ENCODE measurements around the gene CD7.

Gene CD7

GRCh38 chr17:82318169-82318498 lies 726 bp upstream of the CD7 start:
- no peak for TF ChIP-seq YY1 (IDR thresholded peaks at IDR 0.05; ENCODE audit: low read depth)
- no peak for TF ChIP-seq NFIC (IDR thresholded peaks at IDR 0.05)
- no peak for TF ChIP-seq TEAD4 (IDR thresholded peaks at IDR 0.05)
- no peak for TF ChIP-seq TCF12 (IDR thresholded peaks at IDR 0.05; ENCODE audit: low read depth)
- TF ChIP-seq CEBPB (IDR thresholded peaks at IDR 0.05) = no peak
- no peak for TF ChIP-seq FOXM1 (IDR thresholded peaks at IDR 0.05; ENCODE audit: borderline replicate concordance, low read depth)
- no peak for TF ChIP-seq MAX (IDR thresholded peaks at IDR 0.05)
- TF ChIP-seq, protein P1, sequence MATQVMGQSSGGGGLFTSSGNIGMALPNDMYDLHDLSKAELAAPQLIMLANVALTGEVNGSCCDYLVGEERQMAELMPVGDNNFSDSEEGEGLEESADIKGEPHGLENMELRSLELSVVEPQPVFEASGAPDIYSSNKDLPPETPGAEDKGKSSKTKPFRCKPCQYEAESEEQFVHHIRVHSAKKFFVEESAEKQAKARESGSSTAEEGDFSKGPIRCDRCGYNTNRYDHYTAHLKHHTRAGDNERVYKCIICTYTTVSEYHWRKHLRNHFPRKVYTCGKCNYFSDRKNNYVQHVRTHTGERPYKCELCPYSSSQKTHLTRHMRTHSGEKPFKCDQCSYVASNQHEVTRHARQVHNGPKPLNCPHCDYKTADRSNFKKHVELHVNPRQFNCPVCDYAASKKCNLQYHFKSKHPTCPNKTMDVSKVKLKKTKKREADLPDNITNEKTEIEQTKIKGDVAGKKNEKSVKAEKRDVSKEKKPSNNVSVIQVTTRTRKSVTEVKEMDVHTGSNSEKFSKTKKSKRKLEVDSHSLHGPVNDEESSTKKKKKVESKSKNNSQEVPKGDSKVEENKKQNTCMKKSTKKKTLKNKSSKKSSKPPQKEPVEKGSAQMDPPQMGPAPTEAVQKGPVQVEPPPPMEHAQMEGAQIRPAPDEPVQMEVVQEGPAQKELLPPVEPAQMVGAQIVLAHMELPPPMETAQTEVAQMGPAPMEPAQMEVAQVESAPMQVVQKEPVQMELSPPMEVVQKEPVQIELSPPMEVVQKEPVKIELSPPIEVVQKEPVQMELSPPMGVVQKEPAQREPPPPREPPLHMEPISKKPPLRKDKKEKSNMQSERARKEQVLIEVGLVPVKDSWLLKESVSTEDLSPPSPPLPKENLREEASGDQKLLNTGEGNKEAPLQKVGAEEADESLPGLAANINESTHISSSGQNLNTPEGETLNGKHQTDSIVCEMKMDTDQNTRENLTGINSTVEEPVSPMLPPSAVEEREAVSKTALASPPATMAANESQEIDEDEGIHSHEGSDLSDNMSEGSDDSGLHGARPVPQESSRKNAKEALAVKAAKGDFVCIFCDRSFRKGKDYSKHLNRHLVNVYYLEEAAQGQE (IDR thresholded peaks at IDR 0.05; ENCODE audit: low read depth) = no peak
- TF ChIP-seq EP300 (IDR thresholded peaks at IDR 0.05; ENCODE audit: borderline replicate concordance) = no peak
- TF ChIP-seq TAF1 (IDR thresholded peaks at IDR 0.05; ENCODE audit: low read depth) = no peak
- TF ChIP-seq EGR1 (IDR thresholded peaks at IDR 0.05) = no peak
- TF ChIP-seq ZBTB7A (IDR thresholded peaks at IDR 0.05; ENCODE audit: low read depth) = no peak
- no peak for TF ChIP-seq CREB1 (IDR thresholded peaks at IDR 0.05; ENCODE audit: low read depth)
- TF ChIP-seq RAD21 (IDR thresholded peaks at IDR 0.05; ENCODE audit: low read depth) = no peak
- TF ChIP-seq, protein P2, sequence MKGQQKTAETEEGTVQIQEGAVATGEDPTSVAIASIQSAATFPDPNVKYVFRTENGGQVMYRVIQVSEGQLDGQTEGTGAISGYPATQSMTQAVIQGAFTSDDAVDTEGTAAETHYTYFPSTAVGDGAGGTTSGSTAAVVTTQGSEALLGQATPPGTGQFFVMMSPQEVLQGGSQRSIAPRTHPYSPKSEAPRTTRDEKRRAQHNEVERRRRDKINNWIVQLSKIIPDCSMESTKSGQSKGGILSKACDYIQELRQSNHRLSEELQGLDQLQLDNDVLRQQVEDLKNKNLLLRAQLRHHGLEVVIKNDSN (IDR thresholded peaks at IDR 0.05) = no peak

DNA sequence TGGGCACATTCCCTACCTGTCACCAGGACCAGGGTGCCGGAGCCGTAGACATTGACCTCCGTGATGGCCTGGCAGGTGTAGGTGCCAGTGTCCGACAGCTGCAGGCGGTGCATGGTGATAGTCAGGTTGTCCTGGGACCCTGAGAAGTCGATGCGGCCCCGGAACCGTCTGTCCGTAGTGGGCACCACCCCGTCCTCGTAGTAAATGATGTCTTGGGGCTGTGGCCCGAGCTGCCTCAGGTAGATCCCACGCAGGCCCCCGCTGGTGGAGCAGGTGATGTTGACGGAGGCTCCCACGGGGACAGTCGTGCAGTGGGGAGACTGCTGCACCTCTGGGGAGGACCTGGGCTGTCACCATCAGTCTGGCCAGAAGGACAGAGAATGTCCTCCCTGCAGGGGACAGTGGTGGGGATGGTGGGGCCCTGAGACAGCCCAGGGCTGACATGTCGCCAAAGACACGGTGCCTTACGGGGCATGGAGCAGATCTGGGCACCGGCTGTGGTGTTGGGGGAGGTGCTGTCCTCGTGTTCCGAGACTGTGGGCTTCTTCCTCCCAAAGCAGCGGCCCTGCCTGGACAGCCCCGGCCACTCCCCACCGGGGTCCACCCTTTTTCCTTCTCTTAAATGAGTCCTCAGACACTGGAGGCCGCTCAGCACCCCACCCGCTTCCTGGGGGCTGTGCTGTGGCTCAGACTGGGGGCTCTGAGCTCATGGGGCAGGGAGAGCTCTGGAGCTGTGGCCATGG lies 586 bp downstream of the CD7 start:
- TF ChIP-seq CEBPB (IDR thresholded peaks at IDR 0.05) (no peak), TEAD4 (IDR thresholded peaks at IDR 0.05) (no peak), RAD21 (IDR thresholded peaks at IDR 0.05; ENCODE audit: low read depth) (no peak), NFIC (IDR thresholded peaks at IDR 0.05) (no peak), EP300 (IDR thresholded peaks at IDR 0.05; ENCODE audit: borderline replicate concordance) (no peak), YY1 (IDR thresholded peaks at IDR 0.05; ENCODE audit: low read depth) (no peak), TAF1 (IDR thresholded peaks at IDR 0.05; ENCODE audit: low read depth) (no peak), ZBTB7A (IDR thresholded peaks at IDR 0.05; ENCODE audit: low read depth) (no peak), EGR1 (IDR thresholded peaks at IDR 0.05) (no peak), FOXM1 (IDR thresholded peaks at IDR 0.05; ENCODE audit: borderline replicate concordance, low read depth) (no peak), MAX (IDR thresholded peaks at IDR 0.05) (no peak), CREB1 (IDR thresholded peaks at IDR 0.05; ENCODE audit: low read depth) (no peak), TCF12 (IDR thresholded peaks at IDR 0.05; ENCODE audit: low read depth) (no peak)
- TF ChIP-seq, protein P1 (IDR thresholded peaks at IDR 0.05; ENCODE audit: low read depth) = no peak
- TF ChIP-seq, protein P2 (IDR thresholded peaks at IDR 0.05) = no peak

DNA sequence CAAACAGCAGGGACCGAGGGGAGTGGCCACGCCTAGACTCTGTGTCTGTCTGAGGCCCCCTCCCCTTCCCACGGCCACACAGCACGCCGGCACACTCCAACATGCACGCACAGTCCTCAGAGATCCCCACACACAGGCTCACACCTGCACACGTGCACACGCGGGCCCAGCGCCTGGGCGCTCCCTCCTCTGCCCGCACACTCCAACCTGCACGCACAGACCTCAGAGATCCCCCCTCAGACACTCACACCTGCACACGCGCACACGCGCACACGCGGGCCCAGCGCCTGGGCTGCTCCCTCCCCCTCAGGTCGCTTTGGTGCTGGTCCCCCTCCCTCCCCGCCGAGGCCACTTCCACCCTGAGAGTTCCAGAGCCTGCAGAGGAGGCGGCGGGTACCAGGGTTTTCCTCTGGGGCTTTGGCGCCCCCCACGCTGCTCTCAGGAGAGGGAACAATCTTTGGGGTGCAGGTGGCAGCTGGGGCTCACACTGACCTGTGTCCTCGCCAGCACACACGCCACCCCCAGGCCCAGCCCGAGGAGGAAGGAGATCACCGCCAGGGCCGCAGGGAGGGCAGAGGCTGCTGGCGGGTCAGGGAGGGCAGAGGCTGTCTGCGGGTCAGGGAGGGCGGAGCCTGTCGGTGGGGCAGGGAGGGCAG lies 1.6 kb downstream of the CD7 start:
- TF ChIP-seq YY1 (IDR thresholded peaks at IDR 0.05; ENCODE audit: low read depth) (no peak), RAD21 (IDR thresholded peaks at IDR 0.05; ENCODE audit: low read depth) (no peak), CREB1 (IDR thresholded peaks at IDR 0.05; ENCODE audit: low read depth) (no peak), EP300 (IDR thresholded peaks at IDR 0.05; ENCODE audit: borderline replicate concordance) (no peak), FOXM1 (IDR thresholded peaks at IDR 0.05; ENCODE audit: borderline replicate concordance, low read depth) (no peak), CEBPB (IDR thresholded peaks at IDR 0.05) (no peak), NFIC (IDR thresholded peaks at IDR 0.05) (no peak), ZBTB7A (IDR thresholded peaks at IDR 0.05; ENCODE audit: low read depth) (no peak), EGR1 (IDR thresholded peaks at IDR 0.05) (no peak), TCF12 (IDR thresholded peaks at IDR 0.05; ENCODE audit: low read depth) (no peak), TEAD4 (IDR thresholded peaks at IDR 0.05) (no peak)
- TF ChIP-seq, protein P1 (IDR thresholded peaks at IDR 0.05; ENCODE audit: low read depth) = no peak
- TF ChIP-seq, protein P2 (IDR thresholded peaks at IDR 0.05) = no peak

Measured in Ishikawa (cell line).